OCI-LY1 (cell line): ENCODE data around the gene FER1L5.

Experiments
- H2AFZ ChIP-seq: fragments of 200-600 bp; sonication (generic), shearing (Covaris generic); 2 replicates; pipeline ENCODE4 v1.6.0; 2014; ENCODE audit warnings: antibody characterized with exemption, mild to moderate bottlenecking, low read length
- H3F3A ChIP-seq: fragments of 200-600 bp; sonication (generic), shearing (Covaris generic); 2 replicates; pipeline ENCODE4 v1.6.0; 2014; ENCODE audit warnings: mild to moderate bottlenecking, antibody characterized with exemption, low read length, moderate library complexity; ENCODE audit not compliant: insufficient read depth
- H3K27ac ChIP-seq: fragments of 200-600 bp; sonication (generic); 2 replicates; pipeline ENCODE4 v1.5.1; 2014; ENCODE audit warnings: low read length, mixed run types, mild to moderate bottlenecking, low read depth; ENCODE audit not compliant: poor library complexity, severe bottlenecking
- H3K27me3 ChIP-seq: fragments of 200-600 bp; sonication (generic); 2 replicates; pipeline ENCODE4 v1.6.0; 2014; ENCODE audit warnings: antibody characterized with exemption, mild to moderate bottlenecking, low read length, moderate library complexity; ENCODE audit not compliant: insufficient read depth
- H3K36me3 ChIP-seq: fragments of 200-600 bp; sonication (generic); 2 replicates; pipeline ENCODE4 v1.6.1; 2014; ENCODE audit warnings: mild to moderate bottlenecking, antibody characterized with exemption, low read length, moderate library complexity, mixed read lengths; ENCODE audit not compliant: insufficient read depth
- H3K4me1 ChIP-seq: fragments of 200-600 bp; sonication (generic); 2 replicates; pipeline ENCODE4 v1.5.1; 2014; ENCODE audit warnings: mild to moderate bottlenecking, low read length, moderate library complexity; ENCODE audit not compliant: insufficient read depth, severe bottlenecking
- H3K4me2 ChIP-seq: fragments of 200-600 bp; sonication (generic), shearing (Covaris generic); 2 replicates; pipeline ENCODE4 v1.6.1; 2014; ENCODE audit warnings: low read length
- H3K4me3 ChIP-seq: fragments of 200-600 bp; sonication (generic); 2 replicates; pipeline ENCODE4 v1.5.1; 2014; ENCODE audit warnings: low read length, low read depth, mild to moderate bottlenecking, mixed read lengths; ENCODE audit not compliant: poor library complexity, severe bottlenecking
- H3K79me2 ChIP-seq: fragments of 200-600 bp; shearing (Covaris generic); 2 replicates; pipeline ENCODE4 v1.6.1; 2016; ENCODE audit warnings: mixed run types, low read length, mixed read lengths; ENCODE audit not compliant: insufficient read depth
- H3K9ac ChIP-seq: fragments of 200-600 bp; sonication (generic), shearing (Covaris generic); 2 replicates; pipeline ENCODE4 v1.6.1; 2014; ENCODE audit warnings: mild to moderate bottlenecking, low read length, mixed read lengths
- H3K9me2 ChIP-seq: fragments of 200-600 bp; sonication (generic), shearing (Covaris generic); 2 replicates; pipeline ENCODE4 v1.6.1; 2014; ENCODE audit warnings: low read depth, mild to moderate bottlenecking, low read length, mixed read lengths
- H3K9me3 ChIP-seq: fragments of 200-600 bp; shearing (Covaris generic); 2 replicates; pipeline ENCODE4 v1.6.1; 2014; ENCODE audit warnings: low read length, mixed read lengths
- H4K20me1 ChIP-seq: fragments of 200-600 bp; sonication (generic), shearing (Covaris generic); 2 replicates; pipeline ENCODE4 v1.6.0; 2016; ENCODE audit warnings: mild to moderate bottlenecking, low read length; ENCODE audit not compliant: insufficient read depth
- EZH2 ChIP-seq: fragments of 200-600 bp; sonication (generic), shearing (Covaris generic); IDR thresholded peaks from 2 replicates; pipeline ENCODE4 v1.8.0; 2017; ENCODE audit warnings: borderline replicate concordance, mixed run types, mild to moderate bottlenecking, antibody characterized with exemption, low read length, moderate library complexity, mixed read lengths
- TF ChIP-seq, protein P1 (sequence below): fragments of 200-600 bp; sonication (generic), shearing (Covaris generic); IDR thresholded peaks from 2 replicates; pipeline ENCODE4 v1.5.1; 2017; ENCODE audit warnings: mild to moderate bottlenecking, antibody characterized with exemption, low read length, moderate library complexity, mixed read lengths

FER1L5 gene

DNA sequence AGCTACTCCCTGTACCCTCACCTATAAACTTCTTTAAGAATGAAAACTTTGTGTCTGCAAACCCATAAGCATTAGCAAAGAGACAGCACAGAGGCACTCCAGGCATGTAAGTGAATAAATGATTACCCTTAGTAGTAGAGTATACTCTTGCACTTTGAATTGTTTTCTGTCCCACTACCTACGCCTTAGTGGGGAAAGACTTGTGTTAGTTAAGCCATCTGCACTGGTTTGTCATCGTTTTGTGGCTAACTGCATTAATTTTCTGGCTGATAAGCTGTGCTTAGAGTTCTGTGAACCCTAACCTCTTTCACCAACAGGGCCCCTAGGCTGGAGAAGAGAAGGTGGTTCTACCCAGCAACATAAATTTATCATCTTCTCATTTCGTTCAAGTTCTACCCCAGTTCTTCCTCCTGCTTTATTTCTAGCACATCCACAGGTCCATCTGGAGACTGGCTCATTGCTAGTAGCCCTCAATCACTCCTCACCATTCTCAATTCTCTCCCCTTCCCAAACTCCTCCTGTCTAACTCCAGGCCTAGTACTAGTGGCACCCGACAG is 96.6 kb downstream of the FER1L5 start:
- peak overlapping the region; percentile 34 for H3K27ac ChIP-seq
- H2AFZ ChIP-seq = no peak overlapping the region
- peak overlapping the region; percentile 95 for H3K4me2 ChIP-seq

GRCh38 chr2:96739633-96740428 is 97.3 kb downstream of the FER1L5 start, which contains the start of gene LMAN2L:
Gene LMAN2L (minus strand): TSS chr2:96740064. CDS start chr2:96740040, 24 bp downstream.
- H4K20me1 ChIP-seq = no peaks in the 10 kb centered on the region

More for the DNA sequence above, 96.6 kb downstream of the FER1L5 start:
- H3K79me2 ChIP-seq = peaks cover 5% of the 10 kb centered on the region; the same call in 1 of the 2 replicates
- H3K9ac ChIP-seq = peak overlapping the region; percentile 68
- no peaks in the 10 kb centered on the region for H3K27me3 ChIP-seq
- peaks cover 36% of the 10 kb centered on the region; the same call in 1 of the 2 replicates for H3K36me3 ChIP-seq
- TF ChIP-seq, protein P1, sequence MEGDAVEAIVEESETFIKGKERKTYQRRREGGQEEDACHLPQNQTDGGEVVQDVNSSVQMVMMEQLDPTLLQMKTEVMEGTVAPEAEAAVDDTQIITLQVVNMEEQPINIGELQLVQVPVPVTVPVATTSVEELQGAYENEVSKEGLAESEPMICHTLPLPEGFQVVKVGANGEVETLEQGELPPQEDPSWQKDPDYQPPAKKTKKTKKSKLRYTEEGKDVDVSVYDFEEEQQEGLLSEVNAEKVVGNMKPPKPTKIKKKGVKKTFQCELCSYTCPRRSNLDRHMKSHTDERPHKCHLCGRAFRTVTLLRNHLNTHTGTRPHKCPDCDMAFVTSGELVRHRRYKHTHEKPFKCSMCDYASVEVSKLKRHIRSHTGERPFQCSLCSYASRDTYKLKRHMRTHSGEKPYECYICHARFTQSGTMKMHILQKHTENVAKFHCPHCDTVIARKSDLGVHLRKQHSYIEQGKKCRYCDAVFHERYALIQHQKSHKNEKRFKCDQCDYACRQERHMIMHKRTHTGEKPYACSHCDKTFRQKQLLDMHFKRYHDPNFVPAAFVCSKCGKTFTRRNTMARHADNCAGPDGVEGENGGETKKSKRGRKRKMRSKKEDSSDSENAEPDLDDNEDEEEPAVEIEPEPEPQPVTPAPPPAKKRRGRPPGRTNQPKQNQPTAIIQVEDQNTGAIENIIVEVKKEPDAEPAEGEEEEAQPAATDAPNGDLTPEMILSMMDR = no peak
- TF ChIP-seq EZH2 = no peak
- peaks cover 26% of the 10 kb centered on the region for H3K4me1 ChIP-seq
- no peaks in the 10 kb centered on the region for H4K20me1 ChIP-seq
- H3F3A ChIP-seq = no peaks in the 10 kb centered on the region
- no peaks in the 10 kb centered on the region for H3K9me3 ChIP-seq
- H3K9me2 ChIP-seq = no peaks in the 10 kb centered on the region
- H3K4me3 ChIP-seq = peak overlapping the region; percentile 73

DNA sequence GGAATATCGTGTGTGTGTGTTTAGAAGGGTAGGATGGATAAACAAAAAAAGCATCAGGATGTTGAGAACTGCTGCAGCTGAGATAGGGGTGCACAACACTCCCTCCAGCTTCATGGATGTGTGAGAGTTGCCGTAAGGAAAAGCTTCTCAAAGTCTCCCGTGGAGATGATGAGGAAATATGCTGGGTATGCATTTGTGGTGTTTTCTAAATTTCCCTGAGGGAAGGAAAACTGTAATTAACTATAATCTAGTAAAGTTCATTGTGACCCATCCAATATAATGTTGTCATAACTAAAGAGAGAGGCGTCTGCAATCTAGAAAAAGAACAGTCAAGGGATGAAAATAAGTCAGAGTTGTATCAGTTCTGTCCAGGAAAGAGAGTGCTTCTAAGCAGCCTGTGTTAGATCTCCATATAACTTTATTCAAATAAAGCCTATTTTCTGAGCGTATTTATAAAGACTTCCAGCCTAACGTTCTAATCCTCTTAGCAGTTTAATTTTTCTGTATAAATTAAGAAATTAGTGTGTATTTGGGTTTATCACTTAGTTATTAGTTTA is 104.6 kb downstream of the FER1L5 start:
- Histone ChIP-seq H3K9me2 (no peaks in the 10 kb centered on the region), H3K9ac (no peak overlapping the region), H3K9me3 (no peaks in the 10 kb centered on the region), H3K27ac (no peak overlapping the region), H3K4me1 (no peaks in the 10 kb centered on the region), H3K27me3 (no peaks in the 10 kb centered on the region), H3K4me3 (no peak overlapping the region), H3F3A (no peaks in the 10 kb centered on the region; the same call in 1 of the 2 replicates), H4K20me1 (no peaks in the 10 kb centered on the region), H3K79me2 (no peaks in the 10 kb centered on the region), H2AFZ (no peak overlapping the region), H3K36me3 (no peaks in the 10 kb centered on the region), H3K4me2 (no peak overlapping the region)
- TF ChIP-seq, protein P1 = no peak
- TF ChIP-seq EZH2 = no peak

More at GRCh38 chr2:96739633-96740428, 97.3 kb downstream of the FER1L5 start, which contains the start of gene LMAN2L:
- H3K4me3 ChIP-seq = peak within 1 kb of the TSS; percentile 73
- H3K27me3 ChIP-seq = no peaks in the 10 kb centered on the region
- no peaks in the 10 kb centered on the region for H3F3A ChIP-seq
- peak within 1 kb of the TSS; percentile 95 for H3K4me2 ChIP-seq
- H3K9me3 ChIP-seq = no peaks in the 10 kb centered on the region
- peak within 1 kb of the TSS; percentile 24; the same call in 1 of the 2 replicates for H2AFZ ChIP-seq
- H3K4me1 ChIP-seq = peaks cover 26% of the 10 kb centered on the region
- no peaks in the 10 kb centered on the region for H3K9me2 ChIP-seq
- H3K9ac ChIP-seq = peak within 1 kb of the TSS; percentile 68
- TF ChIP-seq, protein P1 = no peak
- peaks cover 5% of the 10 kb centered on the region; the same call in 1 of the 2 replicates for H3K79me2 ChIP-seq
- peak within 1 kb of the TSS; percentile 34 for H3K27ac ChIP-seq
- peaks cover 29% of the 10 kb centered on the region; the same call in 1 of the 2 replicates for H3K36me3 ChIP-seq
